Measurements from ENCODE around the gene EDN1.

The EDN1 gene

DNA sequence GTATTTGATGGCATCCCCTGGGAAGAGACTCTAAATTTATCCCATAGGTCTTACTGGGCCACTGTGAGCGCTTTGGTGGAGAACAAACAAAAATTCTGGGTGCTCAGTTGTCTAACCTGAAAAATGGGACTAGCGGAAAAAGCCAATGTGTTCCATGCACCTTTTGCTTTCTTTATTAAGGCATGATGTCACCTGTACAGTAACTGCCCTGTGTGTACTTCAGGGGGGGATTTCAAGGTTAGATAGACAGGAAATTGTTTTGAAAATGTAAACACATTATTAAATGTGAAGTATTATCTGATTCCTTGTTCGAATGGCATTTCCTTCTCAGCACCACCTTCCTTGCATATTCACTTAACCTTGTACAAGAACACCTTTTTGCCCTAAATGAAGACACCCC lies 1.2 kb upstream of the EDN1 start:
- Histone ChIP-seq H3F3A (ENCODE audit: insufficient read depth) (no peaks in the 10 kb centered on the region), H3K4me3 (ENCODE audit: insufficient read depth, low read length, poor library complexity, severe bottlenecking) (no peak overlapping the region), H3K9ac (ENCODE audit: low read length) (no peak overlapping the region), H3K79me2 (ENCODE audit: insufficient read depth, low read length) (no peaks in the 10 kb centered on the region), H3K27me3 (ENCODE audit: low read length) (no peaks in the 10 kb centered on the region), H4K20me1 (ENCODE audit: low read depth, low read length) (no peaks in the 10 kb centered on the region), H3K4me2 (ENCODE audit: low read depth, low read length, poor library complexity, severe bottlenecking) (no peak overlapping the region), H2AFZ (ENCODE audit: low read depth, low read length, severe bottlenecking) (no peak overlapping the region), H3K9me2 (replicated peaks; ENCODE audit: insufficient read depth, low read length) (no peaks in the 10 kb centered on the region), H3K27ac (ENCODE audit: low read depth, low read length) (no peak overlapping the region), H3K9me3 (ENCODE audit: insufficient read depth, low read length) (no peaks in the 10 kb centered on the region), H3K36me3 (ENCODE audit: low read length) (no peaks in the 10 kb centered on the region)
- no peak for TF ChIP-seq EZH2phosphoT487 (conservative IDR thresholded peaks at IDR 0.05; ENCODE audit: low read length)
- TF ChIP-seq, protein P1, sequence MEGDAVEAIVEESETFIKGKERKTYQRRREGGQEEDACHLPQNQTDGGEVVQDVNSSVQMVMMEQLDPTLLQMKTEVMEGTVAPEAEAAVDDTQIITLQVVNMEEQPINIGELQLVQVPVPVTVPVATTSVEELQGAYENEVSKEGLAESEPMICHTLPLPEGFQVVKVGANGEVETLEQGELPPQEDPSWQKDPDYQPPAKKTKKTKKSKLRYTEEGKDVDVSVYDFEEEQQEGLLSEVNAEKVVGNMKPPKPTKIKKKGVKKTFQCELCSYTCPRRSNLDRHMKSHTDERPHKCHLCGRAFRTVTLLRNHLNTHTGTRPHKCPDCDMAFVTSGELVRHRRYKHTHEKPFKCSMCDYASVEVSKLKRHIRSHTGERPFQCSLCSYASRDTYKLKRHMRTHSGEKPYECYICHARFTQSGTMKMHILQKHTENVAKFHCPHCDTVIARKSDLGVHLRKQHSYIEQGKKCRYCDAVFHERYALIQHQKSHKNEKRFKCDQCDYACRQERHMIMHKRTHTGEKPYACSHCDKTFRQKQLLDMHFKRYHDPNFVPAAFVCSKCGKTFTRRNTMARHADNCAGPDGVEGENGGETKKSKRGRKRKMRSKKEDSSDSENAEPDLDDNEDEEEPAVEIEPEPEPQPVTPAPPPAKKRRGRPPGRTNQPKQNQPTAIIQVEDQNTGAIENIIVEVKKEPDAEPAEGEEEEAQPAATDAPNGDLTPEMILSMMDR (IDR thresholded peaks at IDR 0.05; ENCODE audit: insufficient read depth, low read length, poor library complexity, severe bottlenecking), result no peak

- peak overlapping the region; percentile 48 for H3K4me2 ChIP-seq (ENCODE audit: low read depth, low read length, poor library complexity, severe bottlenecking)
- no peaks in the 10 kb centered on the region for H3K27me3 ChIP-seq (ENCODE audit: low read length)
- H3K9ac ChIP-seq (ENCODE audit: low read length), result 0 out of 2 replicates have a peak overlapping the region, but pooled peaks have one; percentile 6
- no peaks in the 10 kb centered on the region for H3F3A ChIP-seq (ENCODE audit: insufficient read depth)
- no peak overlapping the region for H3K27ac ChIP-seq (ENCODE audit: low read depth, low read length)
- no peaks in the 10 kb centered on the region for H3K9me2 ChIP-seq (replicated peaks; ENCODE audit: insufficient read depth, low read length)
- no peaks in the 10 kb centered on the region for H4K20me1 ChIP-seq (ENCODE audit: low read depth, low read length)
- H3K36me3 ChIP-seq (ENCODE audit: low read length), result no peaks in the 10 kb centered on the region
- TF ChIP-seq, protein P1 (IDR thresholded peaks at IDR 0.05; ENCODE audit: insufficient read depth, low read length, poor library complexity, severe bottlenecking), result peak; percentile 84
- TF ChIP-seq EZH2phosphoT487 (conservative IDR thresholded peaks at IDR 0.05; ENCODE audit: low read length), result peak; percentile 95
- no peaks in the 10 kb centered on the region for H3K79me2 ChIP-seq (ENCODE audit: insufficient read depth, low read length)
- no peaks in the 10 kb centered on the region for H3K9me3 ChIP-seq (ENCODE audit: insufficient read depth, low read length)
- peak overlapping the region; percentile 70 for H2AFZ ChIP-seq (ENCODE audit: low read depth, low read length, severe bottlenecking)
- peak overlapping the region; percentile 27 for H3K4me3 ChIP-seq (ENCODE audit: insufficient read depth, low read length, poor library complexity, severe bottlenecking)
Observed at GRCh38 chr6:12289365-12289919, 719 bp upstream of the EDN1 start.

GRCh38 chr6:12291071-12291838 lies 1.1 kb downstream of the EDN1 start:
- H3K79me2 ChIP-seq (ENCODE audit: insufficient read depth, low read length), result no peaks in the 10 kb centered on the region
- no peak for TF ChIP-seq EZH2phosphoT487 (conservative IDR thresholded peaks at IDR 0.05; ENCODE audit: low read length)
- TF ChIP-seq, protein P1 (IDR thresholded peaks at IDR 0.05; ENCODE audit: insufficient read depth, low read length, poor library complexity, severe bottlenecking), result no peak
- no peak overlapping the region for H2AFZ ChIP-seq (ENCODE audit: low read depth, low read length, severe bottlenecking)
- H3K4me2 ChIP-seq (ENCODE audit: low read depth, low read length, poor library complexity, severe bottlenecking), result no peak overlapping the region
- no peaks in the 10 kb centered on the region for H4K20me1 ChIP-seq (ENCODE audit: low read depth, low read length)
- no peaks in the 10 kb centered on the region for H3K36me3 ChIP-seq (ENCODE audit: low read length)
- no peaks in the 10 kb centered on the region for H3K27me3 ChIP-seq (ENCODE audit: low read length)
- H3F3A ChIP-seq (ENCODE audit: insufficient read depth), result no peaks in the 10 kb centered on the region
- no peaks in the 10 kb centered on the region for H3K9me3 ChIP-seq (ENCODE audit: insufficient read depth, low read length)
- H3K27ac ChIP-seq (ENCODE audit: low read depth, low read length), result no peak overlapping the region
- no peak overlapping the region for H3K4me3 ChIP-seq (ENCODE audit: insufficient read depth, low read length, poor library complexity, severe bottlenecking)
- H3K9me2 ChIP-seq (replicated peaks; ENCODE audit: insufficient read depth, low read length), result no peaks in the 10 kb centered on the region
- H3K9ac ChIP-seq (ENCODE audit: low read length), result no peak overlapping the region

Measured in SU-DHL-6 (cell line).